Endodermal cell (in vitro differentiated cells): ENCODE data around the gene DNAH5. TPM values are rescaled to one million over a fixed set of nuclear protein-coding genes. Genes with fewer than 3 reads are reported as not detected.

Experiments
- DNase-seq: peaks from one replicate; pipeline ENCODE4 v3.0.0-alpha.2; 2017
- H3K27ac ChIP-seq: 2 replicates; pipeline ENCODE4 v1.5.1; 2013; ENCODE audit warnings: mild to moderate bottlenecking, low read depth, low read length, moderate library complexity
- H3K27me3 ChIP-seq: 2 replicates; pipeline ENCODE4 v1.6.1; 2013; ENCODE audit warnings: mild to moderate bottlenecking, low read length, moderate library complexity; ENCODE audit not compliant: insufficient read depth, control insufficient read depth, poor library complexity, severe bottlenecking
- H3K36me3 ChIP-seq: 2 replicates; pipeline ENCODE4 v1.7.0; 2013; ENCODE audit warnings: mild to moderate bottlenecking, low read length, moderate library complexity; ENCODE audit not compliant: control insufficient read depth, insufficient read depth
- H3K4me1 ChIP-seq: one replicate; pipeline ENCODE4 v1.7.0; 2013; ENCODE audit warnings: low read length; ENCODE audit not compliant: control insufficient read depth, insufficient read depth
- H3K4me3 ChIP-seq: 2 replicates; pipeline ENCODE4 v1.5.1; 2013; ENCODE audit warnings: mild to moderate bottlenecking, low read length, moderate library complexity
- H3K9ac ChIP-seq: 2 replicates; pipeline ENCODE4 v1.6.1; 2013; ENCODE audit warnings: mild to moderate bottlenecking, low read length, moderate library complexity; ENCODE audit not compliant: poor library complexity, severe bottlenecking; ENCODE audit errors: extremely low read depth
- H3K9me3 ChIP-seq: 2 replicates; pipeline ENCODE4 v1.6.1; 2013; ENCODE audit warnings: mild to moderate bottlenecking, low read length, moderate library complexity; ENCODE audit not compliant: control insufficient read depth
- H3K27ac Mint-ChIP-seq: 2 replicates; pipeline ENCODE4 v1.8.0; 2020; ENCODE audit warnings: mixed read lengths
- H3K27me3 Mint-ChIP-seq: 2 replicates; pipeline ENCODE4 v1.8.0; 2021; ENCODE audit warnings: mild to moderate bottlenecking, mixed read lengths; ENCODE audit not compliant: insufficient read depth
- H3K36me3 Mint-ChIP-seq: 2 replicates; pipeline ENCODE4 v1.8.0; 2020; ENCODE audit warnings: low read depth, mixed read lengths
- H3K4me1 Mint-ChIP-seq: 2 replicates; pipeline ENCODE4 v1.8.0; 2020; ENCODE audit warnings: mixed read lengths
- H3K4me3 Mint-ChIP-seq: 2 replicates; pipeline ENCODE4 v1.8.0; 2020; ENCODE audit warnings: mild to moderate bottlenecking, moderate library complexity, mixed read lengths
- H3K9me3 Mint-ChIP-seq: 2 replicates; pipeline ENCODE4 v1.8.0; 2020; ENCODE audit warnings: mild to moderate bottlenecking, mixed read lengths
- WGBS, 2 experiments: methylation state at CpG; one replicate each; pipeline versions ENCODE4 v1.1.5 to v1.1.7; 2013; ENCODE audit warnings: missing lambda C conversion rate in 2 of 2, mixed read lengths in 1 of 2; ENCODE audit not compliant: insufficient coverage in 1 of 2, insufficient read length in 1 of 2; 5-methylcytosine and 5-hydroxymethylcytosine counted together
- total RNA-seq, 2 donors: library from RNA; stranded (reverse); fragmentation: NEBNext Ultra II Directional in 1 of 2; extraction: Animal tissue kit (Norgen Biotek cat#: 25700) in 1 of 2; gene quantifications; 2 replicates in 1 of 2; 3 replicates in 1 of 2; pipeline ENCODE4 v1.2.1, GENCODE V29; 2021
- TF ChIP-seq, protein P1 (sequence below): fragments of 200-600 bp; sonication (generic); conservative IDR thresholded peaks from 2 replicates; pipeline ENCODE4 v1.5.0; 2021; ENCODE audit warnings: antibody characterized with exemption, mild to moderate bottlenecking

Gene DNAH5
- total RNA-seq, 2 donors from 2014 or later: 0.84 to 1.8 TPM

DNA sequence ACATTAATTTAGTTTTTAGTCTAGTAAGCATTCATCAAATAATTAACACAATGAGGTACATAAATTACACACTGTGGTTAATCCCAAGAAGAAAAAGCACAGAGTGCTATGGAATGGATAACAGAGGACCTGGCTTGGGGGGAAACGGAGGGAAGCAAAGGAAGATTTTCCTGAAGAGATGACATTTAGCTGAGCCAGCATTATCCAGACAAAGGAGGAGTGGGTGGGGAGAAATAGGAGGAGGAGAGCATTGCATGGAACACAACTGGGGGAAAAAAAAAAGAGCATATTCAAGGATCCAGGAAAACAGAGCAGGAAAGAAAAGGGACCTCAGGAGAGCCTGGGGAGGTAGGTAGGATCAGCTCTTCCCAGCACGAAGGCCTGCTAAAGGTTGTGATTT is 170.8 kb downstream of the DNAH5 start:
- H3K36me3 ChIP-seq: no peaks in the 10 kb centered on the region
- Mint-ChIP-seq H3K27ac (no peak overlapping the region), H3K27me3 (peaks cover 2% of the 10 kb centered on the region), H3K9me3 (no peaks in the 10 kb centered on the region), H3K4me1 (peaks cover 8% of the 10 kb centered on the region), H3K4me3 (no peak overlapping the region), H3K36me3 (no peaks in the 10 kb centered on the region)
- no peaks in the 10 kb centered on the region for H3K9me3 ChIP-seq
- no peak overlapping the region for H3K9ac ChIP-seq
- no peaks in the 10 kb centered on the region for H3K4me1 ChIP-seq
- TF ChIP-seq, protein P1, sequence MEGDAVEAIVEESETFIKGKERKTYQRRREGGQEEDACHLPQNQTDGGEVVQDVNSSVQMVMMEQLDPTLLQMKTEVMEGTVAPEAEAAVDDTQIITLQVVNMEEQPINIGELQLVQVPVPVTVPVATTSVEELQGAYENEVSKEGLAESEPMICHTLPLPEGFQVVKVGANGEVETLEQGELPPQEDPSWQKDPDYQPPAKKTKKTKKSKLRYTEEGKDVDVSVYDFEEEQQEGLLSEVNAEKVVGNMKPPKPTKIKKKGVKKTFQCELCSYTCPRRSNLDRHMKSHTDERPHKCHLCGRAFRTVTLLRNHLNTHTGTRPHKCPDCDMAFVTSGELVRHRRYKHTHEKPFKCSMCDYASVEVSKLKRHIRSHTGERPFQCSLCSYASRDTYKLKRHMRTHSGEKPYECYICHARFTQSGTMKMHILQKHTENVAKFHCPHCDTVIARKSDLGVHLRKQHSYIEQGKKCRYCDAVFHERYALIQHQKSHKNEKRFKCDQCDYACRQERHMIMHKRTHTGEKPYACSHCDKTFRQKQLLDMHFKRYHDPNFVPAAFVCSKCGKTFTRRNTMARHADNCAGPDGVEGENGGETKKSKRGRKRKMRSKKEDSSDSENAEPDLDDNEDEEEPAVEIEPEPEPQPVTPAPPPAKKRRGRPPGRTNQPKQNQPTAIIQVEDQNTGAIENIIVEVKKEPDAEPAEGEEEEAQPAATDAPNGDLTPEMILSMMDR: no peak
- no peak overlapping the region for H3K4me3 ChIP-seq
- WGBS, 2 experiments: 90 to 100% methylated on average over 2 of the region's 2 CpGs
- no peak overlapping the region for H3K27ac ChIP-seq
- H3K27me3 ChIP-seq: no peaks in the 10 kb centered on the region
- DNase-seq: no peak

DNA sequence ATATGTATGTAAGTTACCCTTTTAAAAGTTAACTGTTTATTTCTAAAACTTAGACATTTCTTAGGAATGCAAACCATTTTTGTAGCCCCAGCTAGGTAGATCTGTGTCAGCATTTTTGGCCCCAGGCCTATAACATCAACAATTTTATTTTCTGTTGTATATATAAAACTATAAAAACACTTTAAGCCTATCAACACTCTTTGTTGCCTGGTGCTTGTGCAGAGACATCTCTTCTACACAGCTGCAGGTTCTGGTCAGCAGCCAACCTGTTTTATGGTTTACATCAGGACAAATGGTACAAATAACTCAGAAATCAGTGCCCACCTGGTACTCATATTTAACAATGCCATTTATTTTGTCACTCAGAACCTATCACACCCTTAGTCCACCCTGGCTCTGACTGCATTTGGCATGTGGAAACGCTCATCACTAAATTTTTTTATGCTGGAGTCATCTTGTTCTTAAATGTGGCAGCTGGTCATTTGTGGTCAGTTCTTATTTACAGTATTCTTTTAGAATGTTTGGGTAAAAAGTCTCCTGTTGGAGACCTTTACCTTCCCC is 173.4 kb downstream of the DNAH5 start:
- Histone ChIP-seq H3K36me3 (no peaks in the 10 kb centered on the region), H3K9me3 (no peaks in the 10 kb centered on the region), H3K9ac (no peak overlapping the region), H3K4me3 (no peak overlapping the region), H3K27me3 (no peaks in the 10 kb centered on the region), H3K4me1 (no peaks in the 10 kb centered on the region), H3K27ac (no peak overlapping the region)
- no peak overlapping the region for H3K27ac Mint-ChIP-seq
- DNase-seq: no peak
- no peak overlapping the region for H3K4me3 Mint-ChIP-seq
- TF ChIP-seq, protein P1: no peak
- WGBS, 2 experiments: 88 to 100% methylated on average over 1 of the region's 1 CpG
- H3K27me3 Mint-ChIP-seq: peaks cover under 1% of the 10 kb centered on the region
- H3K9me3 Mint-ChIP-seq: no peaks in the 10 kb centered on the region
- H3K36me3 Mint-ChIP-seq: no peaks in the 10 kb centered on the region
- peaks cover 8% of the 10 kb centered on the region for H3K4me1 Mint-ChIP-seq

DNA sequence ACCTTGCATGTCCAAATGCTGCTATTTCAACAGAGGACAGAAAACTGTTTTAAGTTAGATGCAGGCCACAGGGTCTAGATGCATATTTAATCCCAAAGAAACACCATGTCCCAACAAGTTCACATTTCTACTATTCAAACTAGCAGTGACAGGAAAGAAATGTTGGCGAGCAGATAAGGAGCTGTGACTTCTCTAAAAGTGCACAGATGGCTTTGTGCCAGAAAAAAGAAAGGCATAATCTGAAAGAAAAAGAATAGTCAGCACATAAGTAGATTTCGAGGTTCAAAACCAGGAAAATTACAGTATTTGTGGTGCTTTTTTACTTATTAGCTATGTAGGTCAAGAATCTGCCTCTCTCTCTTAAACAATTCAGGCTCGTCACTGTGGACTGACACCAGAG is 178.3 kb downstream of the DNAH5 start:
- Histone ChIP-seq H3K27ac (no peak overlapping the region), H3K27me3 (no peaks in the 10 kb centered on the region), H3K9ac (no peak overlapping the region), H3K36me3 (no peaks in the 10 kb centered on the region), H3K4me1 (no peaks in the 10 kb centered on the region), H3K9me3 (no peaks in the 10 kb centered on the region), H3K4me3 (no peak overlapping the region)
- DNase-seq: no peak
- Mint-ChIP-seq H3K27ac (no peak overlapping the region), H3K36me3 (no peaks in the 10 kb centered on the region), H3K4me1 (no peaks in the 10 kb centered on the region), H3K27me3 (peaks cover 1% of the 10 kb centered on the region), H3K9me3 (no peaks in the 10 kb centered on the region), H3K4me3 (no peak overlapping the region)
- TF ChIP-seq, protein P1: no peak
- WGBS, 2 experiments: 83 to 100% methylated on average over 1 to 3 of the region's 3 CpGs
